BLaER1 (cell line): ENCODE results near the gene SRRD.
"Not testable (repeated sequence)": the region's sequence is repeated elsewhere in the genome, so short reads cannot be mapped to it uniquely, and the experiment has no call there.

ENCODE experiments used
- H3K27ac ChIP-seq: shearing (Covaris generic); formaldehyde crosslinking; 2 replicates; pipeline ENCODE4 v1.8.1; 2022
- H3K27me3 ChIP-seq: shearing (Covaris generic); formaldehyde crosslinking; 2 replicates; pipeline ENCODE4 v1.8.1; 2022
- H3K36me3 ChIP-seq: shearing (Covaris generic); formaldehyde crosslinking; 2 replicates; pipeline ENCODE4 v1.8.1; 2022
- H3K4me1 ChIP-seq: shearing (Covaris generic); formaldehyde crosslinking; 2 replicates; pipeline ENCODE4 v1.8.1; 2022
- H3K4me2 ChIP-seq: shearing (Covaris generic); formaldehyde crosslinking; 2 replicates; pipeline ENCODE4 v1.8.1; 2022
- H3K4me3 ChIP-seq: shearing (Covaris generic); formaldehyde crosslinking; 2 replicates; pipeline ENCODE4 v1.8.1; 2022
- H3K9ac ChIP-seq: shearing (Covaris generic); formaldehyde crosslinking; 2 replicates; pipeline ENCODE4 v1.8.1; 2022
- H3K9me3 ChIP-seq: shearing (Covaris generic); formaldehyde crosslinking; 2 replicates; pipeline ENCODE4 v1.8.1; 2022
- H4K20me1 ChIP-seq: shearing (Covaris generic); formaldehyde crosslinking; 2 replicates; pipeline ENCODE4 v1.8.1; 2022
- Cebpa-rat ChIP-seq: shearing (Covaris generic); IDR thresholded peaks from 2 replicates; pipeline ENCODE4 v1.8.1; 2022

SRRD gene

DNA sequence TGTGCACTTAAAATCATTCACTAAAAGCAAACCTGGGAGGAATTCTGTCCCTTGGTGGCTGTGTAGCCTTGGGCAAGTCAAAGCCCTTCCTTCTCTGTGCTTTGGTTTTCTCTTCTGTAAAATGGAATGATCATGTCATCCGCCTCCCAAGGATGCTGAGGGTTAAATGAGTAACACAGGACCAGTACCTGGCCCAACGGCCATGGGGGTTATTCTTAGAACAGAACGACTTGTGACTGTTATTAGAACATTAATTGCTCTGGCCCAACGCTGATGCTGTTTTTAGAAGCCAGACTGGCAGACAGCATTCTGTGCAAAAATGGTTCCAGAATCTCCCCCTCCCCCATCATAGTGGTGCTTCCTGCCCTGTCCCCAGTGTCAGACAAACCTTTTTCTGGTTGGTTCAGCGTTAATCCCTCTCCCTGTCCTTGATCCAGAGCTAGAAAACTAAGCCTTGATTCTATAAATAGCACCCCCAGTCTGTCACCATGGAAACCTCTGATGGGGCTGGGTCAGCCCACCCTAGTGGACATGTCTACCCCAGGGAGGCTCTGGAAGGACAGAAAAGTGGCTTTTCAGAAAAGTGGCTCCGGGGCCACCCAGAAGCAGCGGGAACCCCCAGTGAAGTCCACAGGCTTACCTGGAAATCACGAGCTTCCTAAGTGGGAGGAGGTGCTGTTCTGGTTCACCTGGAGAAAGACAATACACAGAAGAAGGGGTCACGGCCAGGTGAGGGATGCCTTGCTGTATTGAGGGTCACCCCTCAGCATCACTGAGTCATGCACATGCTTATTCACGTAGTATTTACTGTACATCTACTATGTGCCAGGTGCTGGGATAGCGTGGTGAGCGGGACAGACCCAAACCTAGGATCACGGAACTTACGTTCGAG is 44.1 kb downstream of the SRRD start:
- Histone ChIP-seq H3K27ac (0 out of 2 replicates have a peak overlapping the region, but pooled peaks have one; percentile 32), H3K9ac (no peak overlapping the region), H3K9me3 (no peaks in the 10 kb centered on the region), H3K4me1 (peaks cover 22% of the 10 kb centered on the region), H3K36me3 (peaks cover 99% of the 10 kb centered on the region), H3K27me3 (no peaks in the 10 kb centered on the region), H3K4me3 (no peak overlapping the region), H4K20me1 (no peaks in the 10 kb centered on the region), H3K4me2 (peak overlapping the region; percentile 55)
- no peak for TF ChIP-seq Cebpa-rat

DNA sequence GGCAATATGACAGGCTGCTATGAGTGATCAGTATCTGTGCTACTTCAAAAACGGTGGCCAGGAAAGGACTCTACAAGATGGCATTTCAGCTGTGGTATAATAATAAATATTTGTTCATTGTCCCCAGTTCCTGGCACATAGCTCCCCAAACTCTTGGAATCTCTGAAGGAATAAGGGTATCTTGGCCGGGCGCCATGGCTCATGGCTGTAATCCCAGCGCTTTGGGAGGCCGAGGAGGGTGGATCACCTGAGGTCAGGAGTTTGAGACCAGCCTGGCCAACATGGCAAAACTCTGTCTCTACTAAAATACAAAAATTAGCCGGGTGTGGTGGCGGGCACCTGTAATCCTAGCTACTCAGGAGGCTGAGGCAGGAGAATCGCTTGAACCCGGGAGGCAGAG is 44.8 kb downstream of the SRRD start:
- peak overlapping the region; percentile 55; the same call in 1 of the 2 replicates for H3K4me2 ChIP-seq
- not testable (repeated sequence) for H3K4me3 ChIP-seq, H3K27ac ChIP-seq, H3K9ac ChIP-seq, H3K9me3 ChIP-seq, H4K20me1 ChIP-seq, H3K27me3 ChIP-seq
- H3K4me1 ChIP-seq = peaks cover 27% of the 10 kb centered on the region
- H3K36me3 ChIP-seq = peaks cover 100% of the 10 kb centered on the region

DNA sequence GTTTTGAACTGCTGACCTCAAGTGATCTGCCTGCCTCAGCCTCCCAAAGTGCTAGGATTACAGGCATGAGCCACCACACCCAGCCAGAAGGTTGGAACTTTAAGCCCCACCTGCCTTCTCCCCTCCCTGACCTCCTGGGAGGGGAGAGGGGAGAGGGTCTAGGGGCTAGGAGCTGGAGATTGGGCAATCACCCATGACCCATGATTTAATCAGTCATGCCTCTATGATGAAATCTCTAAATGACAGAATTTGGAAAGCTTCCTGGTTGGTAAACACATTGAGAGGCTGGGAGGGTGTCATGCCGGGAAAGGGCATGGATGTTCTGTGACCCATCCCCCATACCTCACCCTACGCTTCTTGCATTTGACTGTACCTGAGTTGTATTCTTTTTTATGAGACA is 45.7 kb downstream of the SRRD start:
- no peaks in the 10 kb centered on the region for H4K20me1 ChIP-seq
- H3K9me3 ChIP-seq = no peaks in the 10 kb centered on the region
- TF ChIP-seq Cebpa-rat = peak; percentile 48; the same call in 1 of the 2 replicates
- H3K27ac ChIP-seq = no peak overlapping the region
- no peak overlapping the region for H3K4me3 ChIP-seq
- no peak overlapping the region for H3K9ac ChIP-seq
- no peaks in the 10 kb centered on the region for H3K27me3 ChIP-seq
- H3K36me3 ChIP-seq = peaks cover 99% of the 10 kb centered on the region
- H3K4me1 ChIP-seq = peaks cover 36% of the 10 kb centered on the region
- H3K4me2 ChIP-seq = no peak overlapping the region

DNA sequence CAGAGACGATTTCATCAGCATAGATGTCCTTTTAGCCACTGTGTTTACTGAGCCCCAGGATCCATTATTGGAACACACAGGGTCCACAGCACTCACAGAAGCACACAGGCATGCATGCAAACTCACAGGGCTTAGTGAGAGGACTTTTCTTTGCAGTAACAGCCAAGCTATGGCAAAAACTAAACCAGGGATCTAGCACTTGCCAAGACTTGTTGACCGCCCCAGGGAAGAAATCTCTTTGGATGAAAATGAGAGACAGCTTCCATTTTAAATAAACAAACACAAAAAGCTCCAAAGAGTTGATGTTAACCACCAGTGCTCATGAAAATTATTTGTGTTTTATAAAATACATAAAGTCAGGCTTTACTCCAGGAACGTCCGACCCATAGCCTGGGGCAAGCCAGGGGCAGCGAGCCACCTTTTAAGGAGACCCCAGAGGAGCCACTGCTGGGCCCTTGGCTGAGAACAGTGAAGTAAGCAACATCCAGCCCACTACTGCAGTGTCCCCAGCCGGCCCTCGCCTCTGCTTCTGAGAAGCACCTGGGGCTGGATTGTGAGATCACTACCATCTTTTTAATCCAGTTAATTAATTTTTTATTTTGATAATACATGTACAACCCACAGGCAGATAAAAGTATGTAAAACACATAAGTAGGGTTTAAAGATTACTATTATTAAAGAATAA is 50.6 kb downstream of the SRRD start:
- H3K27ac ChIP-seq = peak overlapping the region; percentile 83
- peak overlapping the region; percentile 67 for H3K9ac ChIP-seq
- H3K9me3 ChIP-seq = no peaks in the 10 kb centered on the region
- no peak overlapping the region for H3K4me3 ChIP-seq
- TF ChIP-seq Cebpa-rat = no peak
- H3K4me2 ChIP-seq = peak overlapping the region; percentile 77
- no peaks in the 10 kb centered on the region for H3K27me3 ChIP-seq
- H3K36me3 ChIP-seq = peaks cover 85% of the 10 kb centered on the region
- peaks cover 46% of the 10 kb centered on the region for H3K4me1 ChIP-seq
- H4K20me1 ChIP-seq = no peaks in the 10 kb centered on the region

DNA sequence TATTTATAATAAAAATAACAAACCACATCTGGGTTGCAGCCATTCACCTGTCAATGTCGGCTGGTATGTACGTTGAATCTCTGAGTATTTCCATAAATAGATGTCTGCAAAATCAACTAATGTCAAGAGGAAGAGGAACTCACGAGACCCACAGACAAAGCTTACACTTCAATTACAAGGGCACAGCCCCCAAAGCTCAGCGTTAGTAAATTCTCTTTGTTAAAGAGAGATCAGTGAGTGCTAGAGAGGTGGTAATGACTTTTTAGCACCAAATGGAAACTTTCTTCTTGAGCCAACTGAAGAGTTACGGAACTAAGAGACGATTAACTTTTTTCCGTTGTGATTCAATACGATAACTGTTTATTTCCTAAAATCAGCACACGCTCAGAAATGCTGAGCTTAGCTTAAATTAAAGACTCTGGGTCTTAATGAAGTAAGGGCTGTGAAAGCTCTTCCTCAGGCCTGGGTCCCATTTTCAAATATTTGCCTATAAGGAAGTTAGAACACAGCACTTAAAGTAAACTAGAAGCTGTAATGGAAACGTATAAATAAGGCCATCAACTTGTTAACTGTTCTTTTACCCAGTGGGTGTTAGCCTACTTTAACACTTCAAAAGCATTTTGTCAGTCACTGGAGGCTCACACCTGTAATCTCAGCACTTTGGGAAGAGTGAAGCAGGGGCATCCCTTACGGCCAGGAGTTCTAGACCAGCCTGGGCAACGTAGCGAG is 51.4 kb downstream of the SRRD start:
- TF ChIP-seq Cebpa-rat = no peak
- H3K4me2 ChIP-seq = peak overlapping the region; percentile 77
- H3K4me3 ChIP-seq = no peak overlapping the region
- peak overlapping the region; percentile 67 for H3K9ac ChIP-seq
- H3K36me3 ChIP-seq = peaks cover 85% of the 10 kb centered on the region
- H3K4me1 ChIP-seq = peaks cover 52% of the 10 kb centered on the region
- H3K27ac ChIP-seq = peak overlapping the region; percentile 83
- H3K27me3 ChIP-seq = no peaks in the 10 kb centered on the region
- no peaks in the 10 kb centered on the region for H4K20me1 ChIP-seq
- no peaks in the 10 kb centered on the region for H3K9me3 ChIP-seq

DNA sequence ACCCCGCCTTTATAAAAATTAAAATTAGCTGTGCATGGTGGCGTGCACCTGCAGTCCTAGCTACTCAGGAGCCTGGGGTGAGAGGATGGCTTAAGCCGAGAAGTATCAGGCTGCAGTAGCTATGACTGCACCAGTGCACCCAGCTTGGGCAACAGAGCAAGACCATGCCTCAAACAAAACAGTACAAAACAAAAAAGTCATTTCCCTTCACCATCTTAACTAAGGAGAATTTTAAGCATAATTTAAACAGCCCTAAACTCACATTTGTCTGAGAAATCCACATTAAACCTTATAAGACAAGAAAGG is 51.9 kb downstream of the SRRD start:
- Histone ChIP-seq H3K9me3 (no peaks in the 10 kb centered on the region), H4K20me1 (no peaks in the 10 kb centered on the region), H3K27ac (peak overlapping the region; percentile 83), H3K4me1 (peaks cover 57% of the 10 kb centered on the region), H3K36me3 (peaks cover 85% of the 10 kb centered on the region), H3K27me3 (no peaks in the 10 kb centered on the region), H3K4me2 (peak overlapping the region; percentile 77), H3K4me3 (no peak overlapping the region), H3K9ac (peak overlapping the region; percentile 67)
- TF ChIP-seq Cebpa-rat = no peak

DNA sequence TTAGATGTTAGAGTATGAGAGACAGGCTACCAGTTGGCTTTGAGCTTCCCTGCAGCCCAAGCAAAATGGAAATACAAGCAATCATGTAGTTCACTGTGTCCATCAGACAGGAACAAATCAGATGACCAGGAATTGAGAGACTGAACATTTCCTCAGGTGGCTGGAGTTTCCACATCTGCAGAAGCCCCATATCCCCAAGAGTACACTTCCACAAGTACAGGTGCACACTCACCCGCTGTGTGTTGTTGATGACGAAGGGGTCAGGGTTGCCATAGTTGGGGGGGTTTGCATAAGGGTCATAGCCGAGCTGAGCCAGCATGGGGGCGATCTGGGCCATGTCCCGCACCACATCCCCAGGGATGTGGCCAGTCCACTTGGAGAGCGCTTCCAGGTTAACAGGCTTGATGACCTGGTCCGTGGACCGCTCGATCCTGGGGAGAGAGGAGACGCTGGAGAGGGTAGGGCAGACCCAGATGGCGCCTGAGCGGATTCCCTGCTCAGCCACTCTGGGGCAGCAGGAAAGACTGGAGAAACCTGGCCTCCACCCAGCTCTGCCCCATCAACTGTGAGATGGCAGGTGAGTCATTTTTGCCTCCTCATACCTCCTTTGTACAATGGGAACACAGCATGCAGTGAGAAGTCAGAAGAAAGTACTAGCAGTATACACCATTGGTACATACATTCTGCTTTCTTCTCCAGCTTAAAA is 52.5 kb downstream of the SRRD start:
- Histone ChIP-seq H3K36me3 (peaks cover 85% of the 10 kb centered on the region), H3K9me3 (no peaks in the 10 kb centered on the region), H3K27ac (peak overlapping the region; percentile 83), H3K4me3 (no peak overlapping the region), H4K20me1 (no peaks in the 10 kb centered on the region), H3K4me2 (peak overlapping the region; percentile 77), H3K9ac (no peak overlapping the region), H3K4me1 (peaks cover 64% of the 10 kb centered on the region), H3K27me3 (no peaks in the 10 kb centered on the region)
- no peak for TF ChIP-seq Cebpa-rat

DNA sequence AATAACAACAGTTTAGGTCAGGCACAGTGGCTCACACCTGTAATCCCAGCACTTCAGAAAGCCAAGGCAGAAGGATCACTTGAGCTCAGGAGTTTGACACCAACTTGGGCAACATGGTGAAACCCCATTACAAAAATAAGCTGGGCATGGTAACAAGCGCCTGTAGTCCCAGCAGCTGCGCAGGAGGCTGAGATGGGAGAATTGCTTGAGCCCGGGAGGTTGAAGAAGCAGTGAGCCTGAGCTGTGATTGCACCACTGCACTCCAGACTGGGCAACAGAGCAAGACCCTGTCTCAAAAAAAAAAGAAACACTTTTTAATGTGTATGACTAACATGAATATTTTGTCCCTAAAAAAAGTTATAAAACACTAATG is 53.1 kb downstream of the SRRD start:
- Histone ChIP-seq H3K27me3 (no peaks in the 10 kb centered on the region), H3K27ac (peak overlapping the region; percentile 83)
- no peak for TF ChIP-seq Cebpa-rat

DNA sequence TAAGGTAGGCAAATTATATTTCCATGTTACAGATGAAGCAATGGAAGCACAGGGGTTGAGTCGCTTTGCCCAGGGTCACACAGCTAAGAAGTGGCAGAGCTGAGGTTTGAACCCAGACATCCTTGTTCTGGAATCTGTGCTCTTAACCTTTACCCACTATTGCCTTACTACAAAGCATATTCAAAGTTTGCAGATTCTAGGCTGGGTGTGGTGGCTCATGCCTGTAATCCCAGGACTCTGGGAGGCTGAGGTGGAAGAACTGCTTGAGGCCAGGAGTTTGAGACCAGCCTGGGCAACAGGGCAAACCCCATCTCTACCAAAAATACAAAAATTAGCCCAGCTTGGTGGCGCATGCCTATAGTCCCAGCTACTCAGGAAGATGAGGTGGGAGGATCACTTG is 56.4 kb downstream of the SRRD start:
- TF ChIP-seq Cebpa-rat = no peak
- H3K4me1 ChIP-seq = peaks cover 82% of the 10 kb centered on the region
- peak overlapping the region; percentile 69 for H3K4me2 ChIP-seq
- no peaks in the 10 kb centered on the region for H3K9me3 ChIP-seq
- H3K27me3 ChIP-seq = no peaks in the 10 kb centered on the region
- no peak overlapping the region for H3K4me3 ChIP-seq
- 0 out of 2 replicates have a peak overlapping the region, but pooled peaks have one; percentile 35 for H3K9ac ChIP-seq
- no peaks in the 10 kb centered on the region for H4K20me1 ChIP-seq
- peaks cover 65% of the 10 kb centered on the region for H3K36me3 ChIP-seq
- H3K27ac ChIP-seq = peak overlapping the region; percentile 86

More for the DNA sequence above, 53.1 kb downstream of the SRRD start:
- peaks cover 69% of the 10 kb centered on the region for H3K4me1 ChIP-seq
- H4K20me1 ChIP-seq = no peaks in the 10 kb centered on the region
- H3K9me3 ChIP-seq = no peaks in the 10 kb centered on the region
- no peak overlapping the region for H3K9ac ChIP-seq
- no peak overlapping the region for H3K4me3 ChIP-seq
- H3K4me2 ChIP-seq = peak overlapping the region; percentile 77; the same call in 1 of the 2 replicates
- peaks cover 85% of the 10 kb centered on the region for H3K36me3 ChIP-seq
